HEK293 (cell line): Measurements from ENCODE around the gene ACSM3.

Experiments used
- CTCF ChIA-PET: fragments of 350-600 bp; formaldehyde crosslinking; extraction: SDS; loops from one replicate; lab custom pipeline; 2021; ENCODE audit warnings: antibody characterized with exemption; lab: Yijun Ruan, JAX
- POLR2A ChIA-PET: fragments of 300-600 bp; formaldehyde crosslinking; extraction: SDS; loops from one replicate; lab custom pipeline; 2020; ENCODE audit warnings: antibody characterized with exemption, inconsistent platforms; lab: Yijun Ruan, JAX
- H3K27ac ChIP-seq: fragments of 200-500 bp; sonication (Bioruptor generic); 2 replicates; pipeline ENCODE4 v1.5.1; 2014; ENCODE audit warnings: low read depth, low read length, control low read depth, inconsistent platforms; ENCODE audit errors: extremely low read depth
- H3K36me3 ChIP-seq, 2 experiments: fragments of 200-500 bp in 1 of 2; sonication (Bioruptor generic) in 1 of 2; 1 replicate in 1 of 2; 2 replicates in 1 of 2; pipeline ENCODE4 v1.5.1; 2014 to 2017; ENCODE audit warnings: inconsistent platforms in 2 of 2, low read length in 2 of 2; ENCODE audit not compliant: control insufficient read depth in 2 of 2, insufficient read depth in 1 of 2
- H3K4me1 ChIP-seq: fragments of 200-500 bp; sonication (Bioruptor generic); 2 replicates; pipeline ENCODE4 v1.5.1; 2014; ENCODE audit warnings: mild to moderate bottlenecking, low read length, inconsistent platforms; ENCODE audit not compliant: control insufficient read depth, insufficient read depth
- H3K4me3 ChIP-seq: 2 replicates; pipeline ENCODE4 v1.5.1; 2011; ENCODE audit warnings: low read depth, mild to moderate bottlenecking, control low read depth, low read length, moderate library complexity
- H3K9me3 ChIP-seq: fragments of 200-500 bp; sonication (Bioruptor generic); 2 replicates; pipeline ENCODE4 v1.5.1; 2014; ENCODE audit warnings: low read depth, low read length, inconsistent platforms; ENCODE audit not compliant: control insufficient read depth, insufficient read depth
- SETDB1 ChIP-seq: IDR thresholded peaks from one replicate; pipeline ENCODE4 v1.6.1; 2017; ENCODE audit warnings: mild to moderate bottlenecking, low read length, moderate library complexity, mixed read lengths; ENCODE audit not compliant: insufficient read length
- SP7 ChIP-seq: fragments of 450-650 bp; formaldehyde crosslinking; IDR thresholded peaks from 2 replicates; pipeline ENCODE4 v1.5.1; 2016; ENCODE audit warnings: missing biosample characterization, missing genetic modification characterization
- ZBTB26 ChIP-seq: fragments of 450-650 bp; formaldehyde crosslinking; optimal IDR thresholded peaks from 2 replicates; pipeline ENCODE3; 2016; ENCODE audit warnings: missing biosample characterization, mild to moderate bottlenecking, missing genetic modification characterization
- ZBTB44 ChIP-seq: fragments of 450-650 bp; IDR thresholded peaks from 2 replicates; pipeline ENCODE4 v1.5.1; 2018; ENCODE audit warnings: missing biosample characterization, mild to moderate bottlenecking, missing genetic modification characterization
- ZNF140 ChIP-seq: fragments of 450-650 bp; formaldehyde crosslinking; IDR thresholded peaks from 2 replicates; pipeline ENCODE4 v1.5.1; 2016; ENCODE audit warnings: missing biosample characterization, missing genetic modification characterization
- ZNF169 ChIP-seq: fragments of 450-650 bp; formaldehyde crosslinking; IDR thresholded peaks from 2 replicates; pipeline ENCODE4 v1.5.1; 2016; ENCODE audit warnings: missing biosample characterization, missing genetic modification characterization
- ZNF280D ChIP-seq: fragments of 450-650 bp; formaldehyde crosslinking; IDR thresholded peaks from 2 replicates; pipeline ENCODE4 v1.5.1; 2016; ENCODE audit warnings: missing biosample characterization, missing genetic modification characterization
- ZNF423 ChIP-seq: fragments of 450-650 bp; formaldehyde crosslinking; IDR thresholded peaks from 2 replicates; pipeline ENCODE4 v1.5.1; 2016; ENCODE audit warnings: missing biosample characterization, missing genetic modification characterization
- ZNF426 ChIP-seq: fragments of 450-650 bp; formaldehyde crosslinking; IDR thresholded peaks from 2 replicates; pipeline ENCODE4 v1.5.1; 2017; ENCODE audit warnings: missing biosample characterization, missing genetic modification characterization, mild to moderate bottlenecking, inconsistent platforms, moderate library complexity
- ZNF48 ChIP-seq: fragments of 450-650 bp; formaldehyde crosslinking; IDR thresholded peaks from 2 replicates; pipeline ENCODE4 v1.5.1; 2016; ENCODE audit warnings: missing biosample characterization, missing genetic modification characterization
- ZNF560 ChIP-seq: fragments of 450-650 bp; formaldehyde crosslinking; IDR thresholded peaks from 2 replicates; pipeline ENCODE4 v1.5.1; 2017; ENCODE audit warnings: missing biosample characterization, missing genetic modification characterization, borderline replicate concordance
- ZNF585B ChIP-seq: fragments of 450-650 bp; formaldehyde crosslinking; IDR thresholded peaks from 2 replicates; pipeline ENCODE4 v1.5.1; 2016; ENCODE audit warnings: missing biosample characterization, missing genetic modification characterization
- ZNF626 ChIP-seq: fragments of 450-650 bp; sonication (Bioruptor Pico); formaldehyde crosslinking; IDR thresholded peaks from 2 replicates; pipeline ENCODE4 v1.5.1; 2018; ENCODE audit warnings: missing biosample characterization, missing genetic modification characterization, inconsistent platforms
- ZNF658 ChIP-seq: fragments of 450-650 bp; formaldehyde crosslinking; IDR thresholded peaks from 2 replicates; pipeline ENCODE4; 2016; ENCODE audit warnings: missing biosample characterization, missing genetic modification characterization
- ZNF76 ChIP-seq: fragments of 450-650 bp; formaldehyde crosslinking; IDR thresholded peaks from 2 replicates; pipeline ENCODE4; 2016; ENCODE audit warnings: low read depth, missing biosample characterization, missing genetic modification characterization, borderline replicate concordance

Gene ACSM3

GRCh38 chr16:20744922-20745440 lies 18.8 kb upstream of the ACSM3 start (continued):
- no peak for TF ChIP-seq ZNF423 (tag by site-specific recombination)
- TF ChIP-seq ZNF48 = no peak

GRCh38 chr16:20746461-20746860 lies 17.4 kb upstream of the ACSM3 start:
- CTCF ChIA-PET = no interaction called here
- no peaks in the 10 kb centered on the region for H3K4me1 ChIP-seq
- no peak overlapping the region for H3K27ac ChIP-seq
- no peaks in the 10 kb centered on the region for H3K9me3 ChIP-seq
- no peaks in the 10 kb centered on the region for H3K36me3 ChIP-seq
- H3K4me3 ChIP-seq = no peak overlapping the region
- POLR2A ChIA-PET = no interaction called here
- no peak for TF ChIP-seq ZNF140 (tag by site-specific recombination)
- TF ChIP-seq ZNF426 = no peak
- no peak for TF ChIP-seq ZNF169 (tag by site-specific recombination)
- TF ChIP-seq SP7 = no peak

- TF ChIP-seq ZNF626 (tag by site-specific recombination) = peak; percentile 79; the same call in 1 of the 2 replicates
- peak; percentile 85 for TF ChIP-seq SETDB1
- TF ChIP-seq ZNF76 = no peak
- TF ChIP-seq ZNF658 (tag by site-specific recombination) = no peak
- TF ChIP-seq ZNF560 (tag by site-specific recombination) = no peak
- TF ChIP-seq ZBTB26 (tag by site-specific recombination) = no peak
- no peak for TF ChIP-seq ZNF280D (tag by site-specific recombination)
- TF ChIP-seq ZBTB44 = no peak
- TF ChIP-seq ZNF585B (tag by site-specific recombination) = no peak
- TF ChIP-seq, all 188 proteins: peak for 2
- no peaks in the 10 kb centered on the region for H3K9me3 ChIP-seq
- H3K4me1 ChIP-seq = no peaks in the 10 kb centered on the region
- POLR2A ChIA-PET = no interaction called here
- H3K36me3 ChIP-seq = no peaks in the 10 kb centered on the region
- CTCF ChIA-PET = no interaction called here
- H3K4me3 ChIP-seq = no peak overlapping the region
- no peak overlapping the region for H3K27ac ChIP-seq
These were observed 16.6 kb upstream of the ACSM3 start for GRCh38 chr16:20747030-20747816.
